DMS153 (cell line): Measurements from ENCODE around the gene NTF4.
"Not testable (repeated sequence)": the region's sequence is repeated elsewhere in the genome, so short reads cannot be mapped to it uniquely, and the experiment has no call there.

Experiments used
- DNase-seq: peaks from one replicate; lab custom pipeline; 2025; lab: John Stamatoyannopoulos, UW

NTF4 gene

GRCh38 chr19:49056902-49057596, 7.6 kb downstream of the NTF4 start:
- not testable (repeated sequence) for DNase-seq

- no peak for DNase-seq
These were observed 8.3 kb downstream of the NTF4 start for GRCh38 chr19:49056101-49056901.

GRCh38 chr19:49050376-49051033, 14.1 kb downstream of the NTF4 start:
- not testable (repeated sequence) for DNase-seq

GRCh38 chr19:49049834-49050233, 14.8 kb downstream of the NTF4 start:
- not testable (repeated sequence) for DNase-seq

GRCh38 chr19:49049011-49049410, 15.6 kb downstream of the NTF4 start, which contains the start of gene CGB8:
TSS of gene CGB8 (minus strand) at chr19:49049111. CDS start at chr19:49048739, 372 bp downstream.
- not testable (repeated sequence) for DNase-seq

- not testable (repeated sequence) for DNase-seq
These were observed 21.1 kb downstream of the NTF4 start, which contains the start of gene CGB5 for GRCh38 chr19:49043548-49043947. TSS of gene CGB5 (plus strand) at chr19:49043848. CDS start at chr19:49044210, 362 bp downstream.

- not testable (repeated sequence) for DNase-seq
These were observed 22.0 kb downstream of the NTF4 start for GRCh38 chr19:49042666-49043065.

GRCh38 chr19:49042177-49042576, 22.4 kb downstream of the NTF4 start:
- no peak for DNase-seq

- not testable (repeated sequence) for DNase-seq
These were observed 24.9 kb downstream of the NTF4 start for GRCh38 chr19:49039736-49040135.

GRCh38 chr19:49038557-49039276, 25.9 kb downstream of the NTF4 start:
- DNase-seq = not testable (repeated sequence)

GRCh38 chr19:49038111-49038510, 26.5 kb downstream of the NTF4 start:
- DNase-seq = not testable (repeated sequence)

- not testable (repeated sequence) for DNase-seq
These were observed 27.8 kb downstream of the NTF4 start, which contains the start of gene CGB1 for GRCh38 chr19:49036815-49037214. TSS of gene CGB1 (minus strand) at chr19:49036895. CDS start at chr19:49036711, 184 bp downstream.

GRCh38 chr19:49031642-49032301, 32.8 kb downstream of the NTF4 start, which contains the start of gene CGB2:
TSS of gene CGB2 (plus strand) at chr19:49031890. CDS start at chr19:49032096, 206 bp downstream.
- not testable (repeated sequence) for DNase-seq

- not testable (repeated sequence) for DNase-seq
These were observed 34.3 kb downstream of the NTF4 start for GRCh38 chr19:49030323-49030722.

GRCh38 chr19:49029749-49030148, 34.9 kb downstream of the NTF4 start:
- DNase-seq = not testable (repeated sequence)

- DNase-seq = not testable (repeated sequence)
These were observed 35.9 kb downstream of the NTF4 start for GRCh38 chr19:49028686-49029085.

GRCh38 chr19:49025599-49025998, 39.0 kb downstream of the NTF4 start:
- DNase-seq = not testable (repeated sequence)

GRCh38 chr19:49025088-49025487, 39.5 kb downstream of the NTF4 start:
- not testable (repeated sequence) for DNase-seq

GRCh38 chr19:49024233-49024632, 40.4 kb downstream of the NTF4 start, which contains the start of gene CGB3:
TSS of gene CGB3 (minus strand) at chr19:49024333. CDS start at chr19:49023971, 362 bp downstream.
- not testable (repeated sequence) for DNase-seq

GRCh38 chr19:49022116-49022515, 42.5 kb downstream of the NTF4 start:
- DNase-seq = no peak
